GM19043 (cell line): ENCODE measurements around the gene CD99.
A peak's percentile ranks its signal among the peaks of the same experiment; 100 is the strongest.

Experiments used
- ATAC-seq: cut with Tn5 transposase; IDR thresholded peaks from one replicate; pipeline ENCODE4 v1.9.1; 2021; ENCODE audit warnings: low read depth; ENCODE audit not compliant: unreplicated experiment

Gene CD99

DNA sequence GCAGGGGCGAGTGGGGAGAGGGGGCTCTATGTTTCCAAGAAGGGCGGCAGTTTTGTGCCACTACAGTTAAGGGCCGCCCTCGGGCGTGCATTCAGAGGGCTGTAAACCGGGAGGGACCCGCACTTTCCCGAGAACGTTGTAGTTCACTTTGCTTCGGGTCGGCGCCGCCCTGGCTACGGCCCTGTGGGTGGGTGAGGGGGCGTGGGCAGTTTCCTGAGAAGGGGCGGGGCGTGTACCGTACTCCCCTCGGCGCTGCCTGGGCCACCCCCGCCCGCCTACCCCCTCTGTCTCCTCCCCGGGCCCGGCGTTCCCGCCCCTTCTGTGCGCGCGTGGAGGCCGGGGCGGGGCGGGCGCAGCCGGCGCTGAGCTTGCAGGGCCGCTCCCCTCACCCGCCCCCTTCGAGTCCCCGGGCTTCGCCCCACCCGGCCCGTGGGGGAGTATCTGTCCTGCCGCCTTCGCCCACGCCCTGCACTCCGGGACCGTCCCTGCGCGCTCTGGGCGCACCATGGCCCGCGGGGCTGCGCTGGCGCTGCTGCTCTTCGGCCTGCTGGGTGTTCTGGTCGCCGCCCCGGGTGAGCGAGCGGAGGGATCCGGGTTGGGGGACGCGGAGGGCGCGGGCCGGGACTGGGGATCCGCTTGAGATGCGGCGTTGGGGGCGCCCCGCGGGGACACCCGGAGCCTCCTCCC is at the start of gene CD99:
CD99 (plus strand) TSS at position 440 of the 687 bp plus-strand sequence; CDS start at position 506, 66 bp downstream.
- peak; percentile 80 for ATAC-seq

DNA sequence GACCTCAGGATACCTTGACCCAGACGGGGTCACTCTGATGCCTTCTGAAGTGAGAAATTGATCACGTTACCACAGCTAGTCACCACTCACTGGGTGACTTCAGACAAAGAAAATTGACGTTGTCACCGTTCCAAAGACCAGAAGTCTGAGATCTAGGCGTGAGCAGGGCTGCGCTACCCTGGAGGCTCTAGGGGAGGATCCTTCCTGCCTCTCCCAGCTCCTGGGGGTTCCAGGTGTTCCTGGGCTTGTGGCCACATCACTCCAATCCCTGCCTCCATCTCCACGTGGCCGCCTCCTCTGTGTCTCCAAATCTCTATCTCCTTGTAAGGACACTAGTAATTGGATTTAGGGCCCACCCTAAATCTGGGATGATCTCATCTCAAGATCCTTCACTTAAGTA is 48.9 kb upstream of the CD99 start:
- no peak for ATAC-seq

DNA sequence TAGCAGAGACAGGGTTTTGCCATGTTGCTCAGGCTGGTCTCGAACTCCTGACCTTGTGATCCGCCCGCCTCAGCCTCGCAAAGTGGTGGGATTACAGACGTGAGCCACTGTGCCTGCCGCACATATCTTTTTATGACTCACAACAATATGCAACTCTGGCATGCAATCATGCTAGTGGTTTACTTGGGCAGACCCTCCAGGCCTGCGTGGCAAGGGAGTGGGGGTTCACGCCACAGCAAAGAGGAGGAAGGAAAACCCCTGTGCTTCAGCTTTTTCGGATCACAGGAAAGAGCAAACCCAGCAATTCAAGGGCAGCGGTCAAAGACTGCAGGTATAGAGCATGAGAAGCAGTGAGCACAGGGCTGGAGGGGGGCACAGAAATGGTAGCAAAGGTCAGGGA is 48.3 kb upstream of the CD99 start:
- no peak for ATAC-seq

GRCh38 chrX:2643880-2644279 is 47.2 kb upstream of the CD99 start:
- no peak for ATAC-seq

DNA sequence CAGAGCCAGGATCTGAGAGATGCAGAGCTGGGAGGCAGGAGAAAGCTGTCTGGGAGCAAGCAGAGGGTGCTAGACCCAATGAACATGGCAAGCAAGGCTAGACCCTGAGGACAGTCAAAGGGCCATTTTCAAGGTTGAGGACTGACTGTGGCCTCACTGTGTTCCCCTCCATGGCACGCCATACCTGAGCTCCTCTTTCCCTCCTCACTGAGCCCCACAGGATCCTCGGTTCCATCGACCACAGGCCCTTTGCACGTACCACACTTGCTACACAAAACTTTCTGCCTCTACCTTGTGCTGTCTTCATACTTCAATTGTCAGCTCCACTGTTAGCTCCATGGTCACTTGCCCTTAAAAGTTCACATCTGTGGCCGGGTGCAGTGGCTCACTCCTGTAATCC is 45.5 kb upstream of the CD99 start:
- no peak for ATAC-seq

DNA sequence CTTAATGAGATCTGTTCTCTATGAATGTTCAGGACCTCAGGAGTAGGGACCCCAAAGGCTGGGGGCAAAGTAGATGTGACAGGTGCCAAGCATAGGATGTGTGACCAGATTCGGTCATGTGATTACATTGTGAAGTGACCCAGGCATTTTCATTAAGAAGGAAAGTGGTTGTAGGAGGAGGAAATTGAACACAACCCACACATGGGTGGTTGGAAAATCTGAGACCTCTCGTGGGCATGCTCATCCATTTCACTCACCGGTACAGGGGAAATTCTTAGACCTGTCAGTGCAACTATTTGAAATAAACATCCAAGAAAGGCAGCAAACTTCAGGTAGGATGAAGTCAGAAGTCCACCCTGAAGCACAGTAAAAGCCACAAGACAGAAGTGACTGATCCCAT is 43.5 kb upstream of the CD99 start:
- no peak for ATAC-seq

DNA sequence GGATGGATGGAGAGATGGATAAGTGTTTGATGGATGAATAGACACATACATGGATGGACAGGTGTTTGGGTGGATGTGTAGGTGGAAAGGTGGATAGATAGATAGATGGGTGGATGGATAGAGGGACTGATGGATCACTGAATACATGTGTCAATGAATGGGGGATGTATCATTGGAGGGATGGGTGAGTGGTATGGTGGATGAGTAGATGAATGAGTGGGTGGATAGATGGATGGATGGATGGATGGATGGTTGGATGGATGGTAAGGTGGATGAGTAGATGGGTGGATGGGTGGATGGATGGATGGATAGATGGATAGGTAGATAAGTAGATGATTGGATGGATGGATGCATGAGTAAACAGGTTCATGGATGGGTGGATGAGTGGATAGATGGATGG is 41.1 kb upstream of the CD99 start:
- ATAC-seq, result no peak

DNA sequence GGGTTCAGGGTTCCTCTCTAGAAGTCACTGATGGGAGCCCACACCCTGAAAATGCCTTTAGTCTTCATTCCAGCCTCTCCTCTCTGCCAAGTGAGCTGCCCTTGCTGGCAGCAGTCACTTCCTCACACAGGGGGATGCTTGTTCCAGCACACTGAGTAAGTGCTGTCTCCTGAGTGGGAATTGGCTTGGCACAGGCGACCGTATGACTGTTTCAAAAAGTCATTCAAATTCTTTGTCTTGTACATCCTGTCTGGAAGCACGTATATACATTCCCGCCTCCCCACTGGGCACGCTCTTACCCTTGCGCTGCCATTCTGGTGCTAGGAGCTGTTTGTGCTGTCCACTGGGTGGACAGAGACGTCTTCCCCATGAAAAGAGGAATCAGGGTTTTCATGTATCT is 40.2 kb upstream of the CD99 start:
- no peak for ATAC-seq

GRCh38 chrX:2652106-2652505 is 39.0 kb upstream of the CD99 start:
- no peak for ATAC-seq

- no peak for ATAC-seq
Observed at GRCh38 chrX:2654436-2655340, 36.4 kb upstream of the CD99 start.

- ATAC-seq, result no peak
Observed at GRCh38 chrX:2656257-2656836, 34.7 kb upstream of the CD99 start.

- no peak for ATAC-seq
Observed at GRCh38 chrX:2657532-2658113, 33.5 kb upstream of the CD99 start.

GRCh38 chrX:2658585-2659292 is 32.4 kb upstream of the CD99 start:
- no peak for ATAC-seq

- no peak for ATAC-seq
Observed at GRCh38 chrX:2662586-2662985, 28.5 kb upstream of the CD99 start.

GRCh38 chrX:2664502-2664901 is 26.6 kb upstream of the CD99 start:
- ATAC-seq, result no peak

DNA sequence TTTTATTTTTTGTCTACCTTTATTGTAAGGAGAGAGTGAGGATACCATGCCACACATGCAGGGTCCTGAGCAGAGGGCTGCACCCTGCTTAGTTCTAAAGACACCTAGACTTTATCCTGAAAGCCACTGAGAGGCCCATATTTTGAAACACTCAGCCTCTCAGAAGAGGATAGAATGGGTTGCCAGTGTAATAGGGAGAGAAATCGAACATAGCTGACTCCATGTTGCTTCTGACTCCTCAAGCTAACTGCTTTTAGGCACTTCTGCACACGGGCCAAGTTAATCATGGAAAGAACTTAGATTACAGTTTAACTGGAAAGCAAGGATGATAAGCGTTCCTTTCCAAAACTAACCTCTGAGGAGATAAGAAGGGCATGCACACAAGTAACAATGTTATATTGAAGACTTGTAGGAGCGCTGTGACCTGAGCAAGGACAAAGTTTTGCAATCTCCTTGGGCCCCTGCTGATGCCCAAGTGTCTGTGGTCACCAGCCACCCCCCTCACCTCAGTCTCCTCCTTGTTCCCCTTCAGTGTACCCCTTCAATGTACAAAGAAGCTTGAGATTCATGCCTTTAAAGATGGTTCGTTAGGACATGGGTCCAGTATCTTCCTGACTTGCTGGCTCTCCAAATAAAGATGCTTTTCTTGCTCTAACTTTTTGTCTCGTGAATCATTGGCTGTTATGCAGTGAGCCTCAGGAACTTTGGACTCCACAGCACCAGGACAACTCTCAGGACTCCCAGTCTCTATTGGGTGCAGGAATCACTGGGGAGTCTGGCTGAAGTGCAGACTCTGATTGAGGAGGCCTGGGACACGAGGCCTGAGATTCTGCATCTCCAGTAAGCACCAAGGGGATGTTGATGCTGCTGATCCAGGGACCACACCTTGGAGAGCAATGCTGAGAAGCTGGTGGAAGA is 25.4 kb upstream of the CD99 start:
- no peak for ATAC-seq

DNA sequence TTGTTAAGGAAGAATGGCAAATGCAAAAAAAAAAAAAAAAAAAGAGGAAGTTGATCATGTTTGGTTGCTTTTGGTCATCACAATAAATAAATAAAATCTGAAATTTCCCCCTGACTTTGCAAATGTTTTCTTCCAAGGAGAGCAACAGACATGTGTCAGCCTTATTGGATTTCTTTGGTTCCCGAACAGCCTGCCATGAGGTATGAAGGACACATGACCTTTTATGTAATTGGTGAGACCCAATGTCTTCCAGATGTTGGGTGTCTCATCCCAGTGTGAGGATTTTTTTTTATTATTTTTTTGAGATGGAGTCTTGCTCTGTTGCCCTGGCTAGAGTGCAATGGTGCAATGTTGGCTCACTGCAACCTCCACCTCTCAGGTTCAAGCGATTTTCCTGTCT is 24.6 kb upstream of the CD99 start:
- no peak for ATAC-seq

GRCh38 chrX:2670978-2671377 is 20.1 kb upstream of the CD99 start:
- ATAC-seq, result no peak

- no peak for ATAC-seq
Observed at GRCh38 chrX:2672084-2672483, 19.0 kb upstream of the CD99 start.

- no peak for ATAC-seq
Observed at GRCh38 chrX:2673611-2674010, 17.5 kb upstream of the CD99 start.
